SK-N-MC (cell line): ENCODE results near the gene TCOF1.

Source experiments
- DNase-seq: peaks from one replicate; pipeline ENCODE4 v3.0.0-alpha.2; 2011; ENCODE audit warnings: low read depth, low spot score
- H3K27ac ChIP-seq: fragments of 200-600 bp; sonication (generic); 2 replicates; pipeline ENCODE4 v1.5.1; 2016; ENCODE audit warnings: mixed run types
- H3K36me3 ChIP-seq: fragments of 200-600 bp; sonication (generic); 2 replicates; pipeline ENCODE4 v1.6.1; 2017; ENCODE audit warnings: antibody characterized with exemption, low read length, mixed read lengths; ENCODE audit not compliant: insufficient read depth
- H3K4me3 ChIP-seq: fragments of 200-600 bp; sonication (generic); 2 replicates; pipeline ENCODE4 v1.5.1; 2016
- H3K9ac ChIP-seq: fragments of 200-600 bp; sonication (generic); 2 replicates; pipeline ENCODE4 v1.8.0; 2017; ENCODE audit warnings: mixed run types, mixed read lengths; ENCODE audit not compliant: insufficient read length
- H3K9me3 ChIP-seq: fragments of 200-600 bp; sonication (generic); 2 replicates; pipeline ENCODE4 v1.6.1; 2017; ENCODE audit warnings: low read depth, mild to moderate bottlenecking, antibody characterized with exemption, low read length, moderate library complexity, mixed read lengths
- EZH2 ChIP-seq: fragments of 200-600 bp; sonication (generic); IDR thresholded peaks from one replicate; pipeline ENCODE4 v1.6.1; 2017; ENCODE audit warnings: antibody characterized with exemption
- FOXP2 ChIP-seq: optimal IDR thresholded peaks from 2 replicates; pipeline ENCODE3; 2011; ENCODE audit warnings: mild to moderate bottlenecking, moderate library complexity; ENCODE audit not compliant: insufficient read depth; ENCODE audit errors: extremely low read length, control extremely low read depth
- POLR2AphosphoS5 ChIP-seq: IDR thresholded peaks from 2 replicates; pipeline ENCODE4 v1.6.1; 2012; ENCODE audit warnings: mild to moderate bottlenecking, low read depth, low read length, borderline replicate concordance

TCOF1 gene

DNA sequence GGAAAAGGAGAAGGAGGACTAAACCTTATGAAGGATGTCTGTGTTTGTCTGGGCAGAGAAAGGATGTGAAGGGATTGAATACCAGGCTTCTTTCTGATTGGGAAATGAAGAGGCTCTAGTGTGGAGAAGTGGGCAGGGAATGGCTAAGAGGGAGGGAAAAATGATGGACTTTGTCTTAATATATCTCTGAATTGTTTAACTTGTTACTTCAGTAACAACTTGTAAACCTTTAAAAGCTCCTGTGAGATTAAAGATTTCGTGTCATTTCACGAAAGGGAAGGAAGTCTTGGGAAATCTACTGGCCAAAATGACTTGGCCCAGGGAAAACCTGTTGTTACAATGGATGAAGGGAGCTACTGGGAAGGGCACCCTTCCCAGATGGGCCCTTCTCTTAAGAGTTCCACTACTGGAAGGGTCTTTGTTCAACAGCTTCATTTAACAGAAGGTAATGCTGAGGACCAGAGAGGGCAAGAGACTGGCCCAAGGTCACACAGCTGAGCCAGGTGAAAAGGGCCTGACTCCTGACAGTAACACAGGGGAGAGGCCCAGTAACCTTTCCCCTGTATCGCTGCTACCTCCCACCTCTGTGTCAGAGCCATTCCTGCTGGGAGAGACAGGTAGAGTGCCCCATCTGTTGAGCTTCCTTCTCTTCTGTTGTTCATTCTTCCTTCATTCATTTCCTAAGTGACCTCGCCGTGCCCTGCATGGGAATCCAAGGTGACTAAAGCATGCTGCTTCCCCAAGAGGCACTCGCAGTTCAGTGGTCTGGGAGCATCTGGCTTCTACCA is 5.1 kb upstream of the TCOF1 start:
- TF ChIP-seq EZH2: no peak
- TF ChIP-seq POLR2AphosphoS5: no peak
- no peak for TF ChIP-seq FOXP2
- Histone ChIP-seq H3K27ac (no peak overlapping the region), H3K4me3 (no peak overlapping the region), H3K9me3 (no peaks in the 10 kb centered on the region), H3K36me3 (no peaks in the 10 kb centered on the region), H3K9ac (no peak overlapping the region)
- DNase-seq: no peak

GRCh38 chr5:150353032-150353675 is 4.3 kb upstream of the TCOF1 start:
- no peak for TF ChIP-seq FOXP2
- no peak for TF ChIP-seq EZH2
- no peak for TF ChIP-seq POLR2AphosphoS5
- no peak overlapping the region for H3K9ac ChIP-seq

DNA sequence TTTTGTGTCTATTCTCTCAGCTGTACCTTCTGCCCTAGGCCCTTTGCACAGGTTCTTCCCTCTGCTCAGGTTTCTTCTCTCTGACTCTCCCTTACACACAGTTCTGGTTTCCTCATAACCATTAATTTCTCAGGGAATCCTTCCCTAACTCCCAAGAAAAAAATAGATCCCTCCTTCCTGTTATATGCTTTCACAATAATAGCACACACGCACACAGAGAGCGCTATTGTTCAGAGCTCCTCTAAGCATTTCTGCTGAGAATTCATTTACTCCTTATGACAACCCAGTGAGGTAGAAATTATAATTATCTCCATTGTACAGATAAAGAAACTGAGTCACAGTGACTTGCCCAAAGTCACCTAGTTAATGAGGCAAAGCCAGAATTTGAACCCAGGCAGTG is 1.7 kb upstream of the TCOF1 start:
- Histone ChIP-seq H3K27ac (no peak overlapping the region), H3K4me3 (no peak overlapping the region), H3K36me3 (peaks cover 12% of the 10 kb centered on the region), H3K9ac (no peak overlapping the region), H3K9me3 (no peaks in the 10 kb centered on the region)
- no peak for DNase-seq
- no peak for TF ChIP-seq POLR2AphosphoS5
- no peak for TF ChIP-seq EZH2
- no peak for TF ChIP-seq FOXP2

More at GRCh38 chr5:150353032-150353675, 4.3 kb upstream of the TCOF1 start:
- H3K4me3 ChIP-seq: no peak overlapping the region
- no peak for DNase-seq
- no peaks in the 10 kb centered on the region for H3K36me3 ChIP-seq
- no peaks in the 10 kb centered on the region for H3K9me3 ChIP-seq
- H3K27ac ChIP-seq: no peak overlapping the region

DNA sequence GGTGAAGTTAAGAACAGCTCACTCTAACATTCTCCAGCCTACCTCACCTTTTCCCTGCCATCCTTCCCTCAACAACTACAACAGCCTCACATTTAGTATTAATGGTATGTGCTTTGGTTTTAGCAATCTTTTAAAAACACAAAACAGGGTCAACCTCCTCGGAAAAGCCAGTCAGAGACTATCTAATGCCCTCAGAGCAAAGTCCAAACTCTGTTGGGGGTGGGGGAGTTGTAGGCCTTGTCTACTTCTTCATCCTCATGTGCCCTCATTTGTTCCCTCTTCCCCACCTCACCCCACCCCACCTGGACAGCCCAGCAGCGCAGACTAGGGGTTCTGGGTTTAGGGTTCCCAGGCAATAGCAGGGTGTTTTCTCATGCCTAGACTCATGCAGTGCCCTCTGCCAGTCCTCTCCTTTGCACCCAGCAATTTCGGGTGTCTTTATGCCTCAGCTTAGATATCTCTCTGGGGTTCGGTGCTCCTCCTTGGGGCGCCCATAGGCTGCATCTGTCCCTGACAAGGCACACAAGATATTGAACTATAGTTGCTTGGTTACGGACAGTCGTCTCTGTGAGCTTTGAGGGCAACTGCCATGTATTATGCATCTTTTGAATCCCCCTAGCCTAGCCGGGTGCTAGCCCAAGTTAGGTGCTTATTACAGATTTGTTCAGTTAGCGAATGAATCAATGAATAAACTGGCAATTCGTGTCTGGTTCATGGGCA is 762 bp upstream of the TCOF1 start:
- Histone ChIP-seq H3K27ac (0 out of 2 replicates have a peak overlapping the region, but pooled peaks have one; percentile 22), H3K9me3 (no peaks in the 10 kb centered on the region), H3K4me3 (peak overlapping the region; percentile 99), H3K9ac (peak overlapping the region; percentile 30), H3K36me3 (peaks cover 21% of the 10 kb centered on the region)
- TF ChIP-seq POLR2AphosphoS5: no peak
- no peak for TF ChIP-seq EZH2
- no peak for TF ChIP-seq FOXP2
- DNase-seq: no peak

GRCh38 chr5:150358261-150359095 is 981 bp downstream of the TCOF1 start:
- Histone ChIP-seq H3K27ac (peak overlapping the region; percentile 54; the same call in 1 of the 2 replicates), H3K36me3 (peaks cover 39% of the 10 kb centered on the region), H3K9ac (peak overlapping the region; percentile 96), H3K9me3 (no peaks in the 10 kb centered on the region), H3K4me3 (peak overlapping the region; percentile 99)
- no peak for DNase-seq
- TF ChIP-seq FOXP2: no peak
- no peak for TF ChIP-seq POLR2AphosphoS5
- no peak for TF ChIP-seq EZH2

- Histone ChIP-seq H3K9me3 (no peaks in the 10 kb centered on the region), H3K4me3 (no peak overlapping the region), H3K9ac (no peak overlapping the region), H3K36me3 (peaks cover 65% of the 10 kb centered on the region), H3K27ac (no peak overlapping the region)
- no peak for DNase-seq
- no peak for TF ChIP-seq FOXP2
- no peak for TF ChIP-seq EZH2
- TF ChIP-seq POLR2AphosphoS5: no peak
Observed at GRCh38 chr5:150361301-150361700, 3.8 kb downstream of the TCOF1 start.

GRCh38 chr5:150363185-150363584 is 5.7 kb downstream of the TCOF1 start:
- no peak overlapping the region for H3K4me3 ChIP-seq
- no peak for DNase-seq
- H3K9ac ChIP-seq: no peak overlapping the region
- TF ChIP-seq FOXP2: no peak
- no peak for TF ChIP-seq POLR2AphosphoS5
- no peak for TF ChIP-seq EZH2
- H3K27ac ChIP-seq: no peak overlapping the region
- peaks cover 77% of the 10 kb centered on the region for H3K36me3 ChIP-seq
- H3K9me3 ChIP-seq: no peaks in the 10 kb centered on the region

- no peaks in the 10 kb centered on the region for H3K9me3 ChIP-seq
- no peak overlapping the region for H3K4me3 ChIP-seq
- no peak overlapping the region for H3K9ac ChIP-seq
- H3K27ac ChIP-seq: no peak overlapping the region
- DNase-seq: no peak
- peaks cover 86% of the 10 kb centered on the region for H3K36me3 ChIP-seq
- TF ChIP-seq EZH2 (no peak), FOXP2 (no peak), POLR2AphosphoS5 (no peak)
Observed at GRCh38 chr5:150364004-150364403, 6.5 kb downstream of the TCOF1 start.
